ENCODE measurements around the gene PJA2.

DNA sequence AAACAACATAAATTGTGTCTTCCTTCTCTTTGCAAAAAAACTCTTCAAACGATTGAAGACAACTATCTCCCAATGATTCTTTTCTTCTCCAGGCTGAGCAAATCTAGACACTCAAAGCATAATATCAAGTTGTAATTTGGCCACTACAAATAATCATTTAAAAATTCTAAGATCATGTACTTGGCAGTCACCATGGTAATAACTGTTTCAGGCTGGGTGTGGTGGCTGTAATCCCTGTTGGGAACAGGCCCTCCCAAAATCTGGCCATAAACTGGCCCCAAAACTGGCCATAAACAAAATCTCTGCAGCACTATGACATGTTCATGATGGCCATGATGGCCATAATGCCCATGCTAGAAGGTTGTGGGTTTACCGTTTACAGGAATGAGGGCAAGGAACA lies 52.0 kb downstream of the PJA2 start:
- TF ChIP-seq POLR2AphosphoS5 (IDR thresholded peaks at IDR 0.05), result no peak
- TF ChIP-seq, protein P1, sequence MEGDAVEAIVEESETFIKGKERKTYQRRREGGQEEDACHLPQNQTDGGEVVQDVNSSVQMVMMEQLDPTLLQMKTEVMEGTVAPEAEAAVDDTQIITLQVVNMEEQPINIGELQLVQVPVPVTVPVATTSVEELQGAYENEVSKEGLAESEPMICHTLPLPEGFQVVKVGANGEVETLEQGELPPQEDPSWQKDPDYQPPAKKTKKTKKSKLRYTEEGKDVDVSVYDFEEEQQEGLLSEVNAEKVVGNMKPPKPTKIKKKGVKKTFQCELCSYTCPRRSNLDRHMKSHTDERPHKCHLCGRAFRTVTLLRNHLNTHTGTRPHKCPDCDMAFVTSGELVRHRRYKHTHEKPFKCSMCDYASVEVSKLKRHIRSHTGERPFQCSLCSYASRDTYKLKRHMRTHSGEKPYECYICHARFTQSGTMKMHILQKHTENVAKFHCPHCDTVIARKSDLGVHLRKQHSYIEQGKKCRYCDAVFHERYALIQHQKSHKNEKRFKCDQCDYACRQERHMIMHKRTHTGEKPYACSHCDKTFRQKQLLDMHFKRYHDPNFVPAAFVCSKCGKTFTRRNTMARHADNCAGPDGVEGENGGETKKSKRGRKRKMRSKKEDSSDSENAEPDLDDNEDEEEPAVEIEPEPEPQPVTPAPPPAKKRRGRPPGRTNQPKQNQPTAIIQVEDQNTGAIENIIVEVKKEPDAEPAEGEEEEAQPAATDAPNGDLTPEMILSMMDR (IDR thresholded peaks at IDR 0.05), result no peak
